ENCODE measurements around the gene TAGLN3. TPM values are rescaled to one million over a fixed set of nuclear protein-coding genes. Genes with fewer than 3 reads are reported as not detected.
"Not testable (repeated sequence)": the region's sequence is repeated elsewhere in the genome, so short reads cannot be mapped to it uniquely, and the experiment has no call there.

TAGLN3 gene
- polyA plus RNA-seq, 1 donor: 2.3 TPM

DNA sequence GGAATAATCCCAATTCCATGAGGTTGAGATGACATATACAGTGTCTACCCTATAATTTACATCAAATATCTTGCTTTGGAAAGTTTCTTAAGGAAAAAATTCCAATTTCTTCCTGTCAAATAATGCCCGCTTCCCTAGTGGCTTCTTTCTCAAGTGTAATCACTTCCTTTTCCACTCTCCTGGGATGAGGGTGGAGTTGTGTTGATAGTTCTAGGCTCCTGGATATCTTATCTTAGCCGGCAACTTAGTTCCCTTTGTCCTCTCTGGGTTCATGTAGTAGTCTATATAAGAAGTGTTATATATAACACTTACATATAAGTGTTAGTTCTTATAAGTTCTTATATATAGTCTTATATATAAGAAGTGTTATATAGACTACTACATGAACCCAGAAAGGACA, 10.9 kb downstream of the TAGLN3 start:
- no peak for DNase-seq

- DNase-seq: no peak
Observed at GRCh38 chr3:112010636-112011035, 11.9 kb downstream of the TAGLN3 start.

GRCh38 chr3:112011376-112011940, 12.7 kb downstream of the TAGLN3 start:
- DNase-seq: no peak

GRCh38 chr3:112012205-112012992, 13.7 kb downstream of the TAGLN3 start:
- no peak for DNase-seq

- DNase-seq: peak; percentile 74
Observed at GRCh38 chr3:112013058-112013783, 14.5 kb downstream of the TAGLN3 start.

GRCh38 chr3:112013784-112014143, 15.0 kb downstream of the TAGLN3 start:
- no peak for DNase-seq

DNA sequence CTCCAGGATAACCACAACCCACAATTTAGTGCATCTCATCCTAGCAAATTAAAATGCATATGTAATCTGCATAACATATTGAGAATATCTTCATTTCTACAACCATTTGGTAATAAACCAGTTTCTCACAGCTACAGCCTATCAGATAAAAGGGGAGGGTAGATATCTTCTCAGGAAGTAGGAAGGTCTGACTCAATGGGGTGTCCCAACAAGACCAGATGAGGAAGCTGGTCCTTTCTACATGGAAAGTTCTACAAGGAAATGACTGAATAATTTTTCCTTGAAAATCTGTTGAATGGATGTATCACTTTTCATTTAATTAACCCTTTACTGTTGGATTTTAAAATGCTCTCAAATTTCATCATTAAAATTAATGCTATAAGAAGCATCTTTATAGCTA, 18.4 kb downstream of the TAGLN3 start:
- no peak for DNase-seq

DNA sequence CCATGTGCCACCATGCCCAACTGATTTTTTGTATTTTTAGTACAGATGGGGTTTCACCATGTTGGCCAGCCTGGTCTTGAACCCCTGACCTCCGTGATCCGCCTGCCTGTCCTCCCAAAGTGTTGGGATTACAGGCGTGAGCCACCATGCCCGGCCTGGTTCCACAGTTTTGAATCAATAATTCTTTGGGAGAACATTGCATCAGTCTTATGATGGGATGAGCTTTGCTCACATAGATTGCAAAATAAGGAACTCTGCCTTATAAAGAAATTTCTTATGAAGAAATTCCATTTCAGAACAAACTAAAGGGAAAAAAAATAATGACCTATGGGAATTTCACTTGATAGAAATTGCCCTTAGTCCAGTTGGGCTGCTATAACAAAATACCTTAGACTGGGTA, 20.0 kb downstream of the TAGLN3 start:
- no peak for DNase-seq

DNA sequence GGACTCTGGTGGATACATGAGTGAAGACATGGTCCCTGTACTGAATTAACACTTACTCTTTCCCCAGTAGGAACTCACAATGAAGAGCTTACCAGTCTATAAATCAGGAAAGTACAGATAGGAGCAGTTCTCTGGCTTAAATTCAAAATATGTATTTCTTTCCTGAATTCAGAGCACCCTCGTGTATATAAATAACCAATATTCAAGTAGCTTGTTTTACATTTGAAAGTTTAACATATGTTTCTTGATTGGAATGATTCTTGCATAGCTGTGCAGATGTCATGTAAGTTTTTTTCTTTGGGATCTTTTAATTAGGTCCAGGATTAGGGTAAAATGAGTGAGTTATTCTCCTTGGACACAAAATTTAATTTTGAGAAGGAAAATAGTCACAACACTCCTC, 21.0 kb downstream of the TAGLN3 start:
- DNase-seq: no peak

GRCh38 chr3:112020674-112021085, 22.0 kb downstream of the TAGLN3 start:
- DNase-seq: no peak

GRCh38 chr3:112027142-112027541, 28.4 kb downstream of the TAGLN3 start:
- DNase-seq: no peak

DNA sequence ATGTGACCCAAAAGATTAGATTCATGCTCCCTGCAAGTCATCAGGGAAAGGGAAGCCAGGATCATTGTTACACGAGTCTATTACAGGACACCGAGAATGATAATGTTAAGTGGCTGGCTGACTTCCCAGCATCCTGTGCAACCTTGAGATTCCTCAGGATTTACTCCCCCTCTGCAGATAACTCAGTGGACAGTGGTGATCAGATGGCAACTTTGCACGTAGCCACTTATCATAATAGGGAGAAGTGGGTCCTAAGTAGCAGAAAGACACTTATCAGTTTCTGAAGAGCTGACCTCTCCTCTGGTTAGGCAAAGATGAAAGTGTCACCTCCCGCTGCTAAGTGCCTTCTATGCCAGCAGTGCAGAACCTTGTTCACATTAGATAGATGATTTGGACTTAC, 29.1 kb downstream of the TAGLN3 start:
- no peak for DNase-seq

- DNase-seq: no peak
Observed at GRCh38 chr3:112030901-112031300, 32.2 kb downstream of the TAGLN3 start.

GRCh38 chr3:112032098-112032731, 33.5 kb downstream of the TAGLN3 start:
- DNase-seq: no peak

DNA sequence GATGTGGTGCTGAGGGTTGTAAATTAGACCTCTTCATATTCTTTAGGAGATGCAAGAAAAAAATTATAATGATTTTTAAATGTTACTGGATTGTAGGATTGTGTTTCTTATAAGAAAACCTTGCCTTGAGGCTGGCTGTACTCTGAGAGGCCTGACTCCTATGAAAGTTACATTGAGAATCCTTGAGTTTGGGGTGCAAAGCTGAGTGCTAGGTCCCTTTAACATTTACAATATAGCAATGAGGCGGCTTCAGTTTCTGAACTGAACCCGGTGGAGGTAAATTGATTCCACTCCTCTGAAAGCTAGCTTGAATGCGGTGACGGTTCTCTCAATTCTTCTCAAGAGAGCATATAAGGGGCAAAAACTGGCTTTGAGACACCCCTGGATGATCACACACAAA, 35.7 kb downstream of the TAGLN3 start, which contains the start of gene TMPRSS7:
TSS of gene TMPRSS7 (plus strand) at position 301 of the 400 bp plus-strand sequence. CDS start 110 bp downstream, outside the sequence.
- no peak for DNase-seq

- no peak for DNase-seq
Observed at GRCh38 chr3:112035241-112035640, 36.5 kb downstream of the TAGLN3 start.

DNA sequence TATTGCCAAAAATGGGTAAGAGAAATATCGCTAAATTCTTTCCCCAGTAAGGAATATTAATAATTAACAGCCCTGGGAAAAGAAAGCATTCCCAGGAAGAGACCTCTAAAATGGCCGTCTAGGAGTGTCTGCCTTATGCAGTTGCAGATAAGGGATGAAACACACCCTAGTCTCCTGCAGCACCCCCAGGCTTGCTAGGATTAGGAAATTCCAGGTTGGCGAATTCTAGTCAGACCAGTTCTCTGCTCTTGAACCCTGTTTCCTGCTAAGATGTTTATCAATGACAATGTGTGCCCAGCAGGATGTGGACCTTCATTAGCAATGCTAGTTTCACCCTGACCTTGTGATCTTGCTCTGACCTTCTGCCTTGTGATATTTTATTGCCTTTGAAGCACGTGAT, 38.5 kb downstream of the TAGLN3 start:
- not testable (repeated sequence) for DNase-seq

GRCh38 chr3:112038863-112039262, 40.1 kb downstream of the TAGLN3 start:
- DNase-seq: no peak

- DNase-seq: no peak
Observed at GRCh38 chr3:112041321-112041720, 42.6 kb downstream of the TAGLN3 start.

GRCh38 chr3:112042842-112043280, 44.1 kb downstream of the TAGLN3 start:
- no peak for DNase-seq

DNA sequence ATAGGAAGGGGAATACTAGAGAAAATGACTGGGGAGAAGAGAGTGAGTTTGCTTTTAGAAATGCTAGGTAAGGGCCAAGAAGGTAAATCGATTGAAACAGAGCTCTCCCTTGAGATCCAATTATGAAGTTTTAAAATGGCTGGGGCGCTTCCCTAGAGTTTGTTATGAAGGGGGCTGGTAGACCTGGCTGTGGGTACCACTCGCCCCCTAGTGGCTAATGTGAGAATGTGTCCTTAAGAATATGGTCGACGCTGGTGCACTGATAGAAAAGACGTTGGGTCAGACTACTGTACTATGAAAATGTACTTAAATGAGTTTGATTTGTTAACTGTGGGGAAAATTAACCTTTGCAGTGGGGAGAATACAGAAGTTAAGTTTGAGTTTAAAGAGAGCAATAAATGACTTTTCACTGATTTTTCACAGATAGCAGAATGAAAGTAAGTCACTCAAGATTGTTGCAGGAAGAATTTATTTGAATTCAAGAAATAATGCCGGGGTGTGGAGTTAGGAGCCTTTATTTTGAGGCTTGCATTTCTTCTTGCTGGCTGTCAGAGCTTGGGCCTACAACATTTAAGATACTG, 45.0 kb downstream of the TAGLN3 start:
- peak; percentile 56 for DNase-seq

- DNase-seq: no peak
Observed at GRCh38 chr3:112046599-112046998, 47.9 kb downstream of the TAGLN3 start.
